ENCODE measurements around the gene HOXA2. TPM values are rescaled to one million over a fixed set of nuclear protein-coding genes. Genes with fewer than 3 reads are reported as not detected.
A peak's percentile ranks its signal among the peaks of the same experiment; 100 is the strongest.

The HOXA2 gene
- total and polyA plus RNA-seq, 2 of the 13 experiments (the other 11 are each of a cell fraction or from before 2014, with no cell fraction given): 0.22 to 0.29 TPM

GRCh38 chr7:27122077-27122910 lies 19.8 kb upstream of the HOXA2 start (continued):
- TF ChIP-seq CEBPG (CRISPR knock-in tag; IDR thresholded peaks at IDR 0.05): peak; percentile 13; the same call in 1 of the 2 replicates
- no peak for TF ChIP-seq IRF1 (CRISPR knock-in tag; IDR thresholded peaks at IDR 0.05; ENCODE audit: low read depth)
- TF ChIP-seq HNRNPL (IDR thresholded peaks at IDR 0.05; ENCODE audit: low read depth, low read length): peak; percentile 43; the same call in 1 of the 2 replicates
- TF ChIP-seq IKZF5 (CRISPR knock-in tag; IDR thresholded peaks at IDR 0.05): peak; percentile 64; the same call in 1 of the 2 replicates
- peak; percentile 92 for TF ChIP-seq TCF7 (IDR thresholded peaks at IDR 0.05; ENCODE audit: low read depth)
- TF ChIP-seq MED1 (CRISPR knock-in tag; IDR thresholded peaks at IDR 0.05): peak; percentile 68
- TF ChIP-seq PRPF4 (IDR thresholded peaks at IDR 0.05; ENCODE audit: low read depth, low read length, poor library complexity, severe bottlenecking): no peak
- TF ChIP-seq DMTF1 (CRISPR knock-in tag; IDR thresholded peaks at IDR 0.05): no peak
- TF ChIP-seq TAF15 (IDR thresholded peaks at IDR 0.05; ENCODE audit: low read depth, low read length, poor library complexity, severe bottlenecking): no peak
- no peak for TF ChIP-seq TCF7L2 (IDR thresholded peaks at IDR 0.05; ENCODE audit: low read depth, low read length)
- TF ChIP-seq NFE2L1 (CRISPR knock-in tag; IDR thresholded peaks at IDR 0.05; ENCODE audit: borderline replicate concordance): no peak
- TF ChIP-seq KLF16 (CRISPR knock-in tag; IDR thresholded peaks at IDR 0.05): peak in 1 of 2 experiments; percentile 70; a peak in 2 of 4 replicates
- peak; percentile 19; the same call in 1 of the 2 replicates for TF ChIP-seq ZBTB34 (CRISPR knock-in tag; IDR thresholded peaks at IDR 0.05)
- peak; percentile 67; the same call in 1 of the 2 replicates for TF ChIP-seq SALL1 (CRISPR knock-in tag; IDR thresholded peaks at IDR 0.05)
- TF ChIP-seq HIC2 (CRISPR knock-in tag; IDR thresholded peaks at IDR 0.05; ENCODE audit: low read depth): no peak
- peak; percentile 23; the same call in 1 of the 2 replicates for TF ChIP-seq YEATS2 (CRISPR knock-in tag; IDR thresholded peaks at IDR 0.05; ENCODE audit: borderline replicate concordance)
- peak; percentile 64; the same call in 1 of the 2 replicates for TF ChIP-seq ZBTB37 (CRISPR knock-in tag; IDR thresholded peaks at IDR 0.05)
- peak; percentile 13; the same call in 1 of the 2 replicates for TF ChIP-seq HOXA3 (CRISPR knock-in tag; IDR thresholded peaks at IDR 0.05)
- TF ChIP-seq ZBTB7A (CRISPR knock-in tag; IDR thresholded peaks at IDR 0.05): 0 out of 2 replicates have a peak, but pooled peaks have one; percentile 47

Data from HepG2 (cell line).